AG09309 (cell line): Measurements from ENCODE around the gene NDUFAF8.

Experiments used
- DNase-seq: peaks from one replicate; pipeline ENCODE4 v3.0.0-alpha.2; 2010; ENCODE audit warnings: low read depth
- H3K4me3 ChIP-seq: 2 replicates; pipeline ENCODE4 v1.5.1; 2011; ENCODE audit warnings: mild to moderate bottlenecking, low read depth, low read length, moderate library complexity; ENCODE audit not compliant: control insufficient read depth
- TF ChIP-seq, protein P1 (sequence below): IDR thresholded peaks from 2 replicates; pipeline ENCODE4 v1.5.1; 2011; ENCODE audit warnings: mild to moderate bottlenecking, low read depth, low read length, inconsistent platforms; ENCODE audit not compliant: insufficient read depth, control insufficient read depth; ENCODE audit errors: missing control alignments

The NDUFAF8 gene

DNA sequence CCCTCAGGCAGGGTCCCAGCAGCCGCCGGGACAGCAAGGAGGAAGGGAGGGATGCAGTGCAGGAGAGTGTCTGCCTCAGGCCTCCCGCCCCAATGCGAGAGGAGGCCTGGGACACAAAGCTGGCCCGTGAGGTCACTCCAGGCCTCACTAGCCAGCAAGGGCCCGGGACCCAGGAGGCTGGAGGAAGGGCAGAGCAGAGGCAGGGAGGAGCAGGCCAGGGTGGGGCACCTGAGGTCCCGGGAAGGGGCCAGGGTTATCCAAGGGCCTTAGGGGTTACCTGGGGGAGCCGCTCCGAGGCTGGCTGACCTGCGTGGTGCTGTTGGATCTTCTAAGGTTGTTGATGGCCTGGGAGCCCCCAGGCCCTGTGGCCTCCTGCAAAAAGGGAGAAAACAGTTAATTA, 30.5 kb upstream of the NDUFAF8 start:
- TF ChIP-seq, protein P1, sequence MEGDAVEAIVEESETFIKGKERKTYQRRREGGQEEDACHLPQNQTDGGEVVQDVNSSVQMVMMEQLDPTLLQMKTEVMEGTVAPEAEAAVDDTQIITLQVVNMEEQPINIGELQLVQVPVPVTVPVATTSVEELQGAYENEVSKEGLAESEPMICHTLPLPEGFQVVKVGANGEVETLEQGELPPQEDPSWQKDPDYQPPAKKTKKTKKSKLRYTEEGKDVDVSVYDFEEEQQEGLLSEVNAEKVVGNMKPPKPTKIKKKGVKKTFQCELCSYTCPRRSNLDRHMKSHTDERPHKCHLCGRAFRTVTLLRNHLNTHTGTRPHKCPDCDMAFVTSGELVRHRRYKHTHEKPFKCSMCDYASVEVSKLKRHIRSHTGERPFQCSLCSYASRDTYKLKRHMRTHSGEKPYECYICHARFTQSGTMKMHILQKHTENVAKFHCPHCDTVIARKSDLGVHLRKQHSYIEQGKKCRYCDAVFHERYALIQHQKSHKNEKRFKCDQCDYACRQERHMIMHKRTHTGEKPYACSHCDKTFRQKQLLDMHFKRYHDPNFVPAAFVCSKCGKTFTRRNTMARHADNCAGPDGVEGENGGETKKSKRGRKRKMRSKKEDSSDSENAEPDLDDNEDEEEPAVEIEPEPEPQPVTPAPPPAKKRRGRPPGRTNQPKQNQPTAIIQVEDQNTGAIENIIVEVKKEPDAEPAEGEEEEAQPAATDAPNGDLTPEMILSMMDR = no peak
- no peak for DNase-seq
- H3K4me3 ChIP-seq = no peak overlapping the region

DNA sequence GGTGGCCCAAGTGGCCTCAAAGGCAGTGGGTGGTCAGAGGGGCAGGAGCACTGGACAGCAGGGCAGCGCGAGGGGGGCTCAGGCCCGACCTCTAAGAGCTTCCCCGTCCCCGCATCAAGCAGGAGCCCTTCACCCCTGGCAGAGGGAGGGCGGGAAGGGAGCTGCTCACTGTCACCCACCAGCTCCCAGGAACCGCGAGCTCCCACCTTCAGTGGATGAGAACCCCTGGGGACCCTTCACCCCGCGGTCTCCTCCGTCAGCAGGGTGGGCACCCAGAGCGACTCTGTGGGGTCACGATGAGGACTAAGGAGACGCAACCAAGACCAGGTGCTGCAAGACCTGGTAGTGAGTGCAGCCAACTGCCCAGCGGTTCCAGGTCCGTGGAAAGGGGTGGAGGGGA, 30.0 kb upstream of the NDUFAF8 start:
- TF ChIP-seq, protein P1 = no peak
- no peak for DNase-seq
- H3K4me3 ChIP-seq = no peak overlapping the region

DNA sequence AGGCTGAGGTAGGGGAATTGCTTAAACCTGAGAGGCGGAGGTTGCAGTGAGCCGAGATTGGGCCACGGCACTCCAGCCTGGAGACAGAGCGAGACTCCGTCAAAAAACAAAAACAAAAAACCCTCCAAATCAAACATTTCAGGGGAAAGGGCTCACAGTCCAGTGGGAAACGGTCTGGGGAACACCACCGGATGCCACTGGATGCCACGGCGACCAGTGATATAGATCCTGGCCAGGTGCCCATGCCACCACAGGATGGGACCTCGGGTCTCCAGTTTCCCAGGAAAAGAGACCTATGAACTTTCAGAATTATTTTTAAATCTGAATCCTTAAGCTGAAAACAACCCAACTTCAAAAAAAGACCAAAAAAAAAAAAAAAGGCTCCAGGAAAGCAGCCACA, 28.7 kb upstream of the NDUFAF8 start:
- H3K4me3 ChIP-seq = no peak overlapping the region
- TF ChIP-seq, protein P1 = no peak
- no peak for DNase-seq

DNA sequence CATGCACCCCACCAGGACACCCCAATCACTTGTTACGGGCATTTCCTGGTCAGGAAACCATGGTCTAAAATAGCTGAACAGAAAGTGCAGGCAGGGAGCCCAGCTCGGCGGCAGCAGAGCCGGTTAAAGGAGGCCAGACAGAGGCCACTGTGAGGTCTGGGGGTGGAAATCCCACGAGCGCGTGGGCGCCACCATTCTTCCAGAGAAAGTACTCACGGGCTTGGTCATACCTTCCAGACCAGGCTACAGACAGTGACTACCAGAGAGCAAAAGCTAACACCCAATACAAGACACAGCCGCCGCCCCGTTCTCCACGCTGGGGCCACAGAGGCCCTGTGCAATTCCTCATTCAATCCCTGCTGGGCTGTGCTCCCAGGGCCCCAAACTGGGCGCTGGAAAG, 28.2 kb upstream of the NDUFAF8 start:
- TF ChIP-seq, protein P1 = no peak
- no peak for DNase-seq
- H3K4me3 ChIP-seq = no peak overlapping the region

DNA sequence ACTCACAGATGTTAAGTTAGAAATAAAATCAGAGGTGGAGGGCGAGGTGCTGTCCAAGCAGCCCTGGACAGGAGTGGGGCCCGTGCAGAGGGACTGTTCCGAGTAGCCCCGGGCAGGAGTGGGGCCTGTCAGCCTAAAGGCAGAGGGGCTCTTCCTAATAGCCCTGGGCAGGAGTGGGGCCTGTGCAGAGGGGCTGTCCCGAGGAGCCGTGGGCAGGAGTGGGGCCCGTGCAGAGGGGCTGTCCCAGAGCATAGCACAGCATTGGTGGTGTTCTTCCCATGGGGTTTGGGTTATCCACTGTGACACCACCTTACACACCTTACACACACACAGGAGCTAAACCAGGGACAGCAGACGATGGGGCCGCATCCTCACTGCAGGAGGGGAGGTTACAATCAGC, 26.8 kb upstream of the NDUFAF8 start:
- DNase-seq = no peak
- H3K4me3 ChIP-seq = no peak overlapping the region
- TF ChIP-seq, protein P1 = no peak

DNA sequence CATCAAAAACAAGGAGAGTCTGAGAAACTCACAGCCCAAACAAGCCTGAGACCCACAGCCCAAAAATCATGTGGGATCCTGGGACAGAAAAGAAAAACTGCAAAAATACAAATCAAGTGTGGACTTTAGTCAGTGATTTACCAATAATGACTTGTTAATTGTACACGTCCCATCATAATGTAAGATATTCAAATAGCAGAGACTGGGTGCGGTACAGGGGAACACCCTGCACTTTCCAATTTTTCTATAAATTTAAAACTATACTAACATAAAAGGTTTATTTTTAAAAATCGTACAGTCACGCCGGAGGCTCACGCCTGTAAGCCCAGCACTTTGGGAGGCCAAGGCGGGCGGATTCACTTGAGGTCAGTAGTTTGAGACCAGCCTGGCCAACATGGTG, 25.1 kb upstream of the NDUFAF8 start:
- TF ChIP-seq, protein P1 = no peak
- H3K4me3 ChIP-seq = no peak overlapping the region
- no peak for DNase-seq

DNA sequence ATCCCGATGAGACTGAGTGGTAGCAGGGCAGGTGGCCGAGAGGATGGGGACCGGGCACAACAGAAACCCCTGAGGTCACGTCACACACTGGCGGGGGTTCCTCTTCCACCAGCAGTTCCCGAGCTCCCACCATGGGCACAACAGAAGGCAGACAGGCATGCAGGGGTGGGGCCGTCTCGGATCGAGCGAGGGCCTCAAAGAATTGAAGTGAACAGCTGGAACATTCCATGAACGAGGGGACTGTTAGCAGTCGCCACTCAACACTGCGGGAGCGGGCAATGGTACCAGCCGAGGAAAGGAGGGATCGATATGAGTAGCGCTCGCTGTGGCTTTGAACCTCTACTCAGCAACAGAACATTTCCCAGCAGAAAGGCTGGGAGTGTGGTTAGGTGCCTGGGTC, 21.6 kb upstream of the NDUFAF8 start:
- no peak overlapping the region for H3K4me3 ChIP-seq
- DNase-seq = no peak
- TF ChIP-seq, protein P1 = no peak
